Hindlimb muscle (tissue), 1 donor: ENCODE data around the gene PLA2G4A. TPM values are rescaled to one million over a fixed set of nuclear protein-coding genes. Genes with fewer than 3 reads are reported as not detected.

ENCODE experiments used
- DNase-seq: peaks from one replicate; pipeline ENCODE4 v3.0.0-alpha.2; 2013
- polyA plus RNA-seq: library from polyadenylated mRNA; unstranded; fragments of 120-200 nt; gene quantifications from one replicate; pipeline ENCODE4 v1.2.1, GENCODE V29; 2013; ENCODE audit not compliant: insufficient read length

PLA2G4A gene
- polyA plus RNA-seq, 1 donor, result 2.2 TPM

DNA sequence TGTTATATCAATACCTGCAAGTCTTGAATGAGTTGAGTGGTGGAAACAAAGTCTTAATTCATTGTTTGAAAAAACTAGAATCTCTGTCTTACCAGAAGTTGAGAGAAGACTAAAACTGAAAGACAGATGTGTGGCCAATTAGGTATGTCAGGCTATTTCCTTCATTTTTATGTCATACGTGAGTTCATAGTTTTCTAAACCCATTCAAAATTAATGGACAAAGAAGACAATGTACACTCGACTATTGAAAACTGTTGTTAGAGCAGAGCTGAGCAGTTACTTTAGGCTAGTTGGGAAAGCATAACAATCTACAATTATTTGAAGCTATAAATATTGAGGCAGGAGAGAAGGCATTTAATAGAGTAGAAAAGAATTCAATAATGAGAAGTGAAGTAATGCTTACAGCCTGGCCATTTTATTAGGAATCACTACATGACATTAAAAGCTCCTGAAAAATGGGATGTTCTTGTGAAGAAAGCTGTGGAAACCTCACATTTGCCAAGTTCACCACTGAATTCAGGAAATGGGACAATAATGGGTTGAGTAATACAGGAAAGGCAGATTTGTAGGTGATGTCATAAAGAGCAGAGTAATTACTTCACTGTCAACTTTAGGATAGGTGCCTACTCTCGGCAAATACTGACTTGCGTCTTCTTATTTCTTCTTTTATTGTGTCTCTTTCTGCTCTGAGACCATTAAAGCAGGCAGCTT lies 204.4 kb downstream of the PLA2G4A start:
- DNase-seq, result no peak

GRCh38 chr1:187033693-187034390 lies 205.1 kb downstream of the PLA2G4A start:
- DNase-seq, result no peak

DNA sequence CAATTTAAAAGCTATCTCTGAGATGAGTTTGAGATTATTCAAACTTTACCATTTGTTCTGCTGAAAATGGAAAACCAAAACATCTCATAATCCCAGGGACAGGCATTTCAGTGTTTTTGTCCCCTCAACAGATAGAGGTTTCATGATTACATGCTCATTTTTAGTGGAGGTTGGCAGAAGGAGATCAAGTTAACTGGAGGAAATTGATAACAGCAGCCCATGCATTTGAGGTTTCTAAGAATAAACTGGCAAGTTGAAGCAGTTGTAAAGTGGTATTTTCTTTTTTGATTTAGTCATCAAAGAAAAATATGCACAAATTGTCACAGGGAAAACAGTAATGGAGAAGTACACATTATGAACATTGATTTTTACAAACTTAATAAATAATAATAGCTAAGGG lies 205.8 kb downstream of the PLA2G4A start:
- no peak for DNase-seq

DNA sequence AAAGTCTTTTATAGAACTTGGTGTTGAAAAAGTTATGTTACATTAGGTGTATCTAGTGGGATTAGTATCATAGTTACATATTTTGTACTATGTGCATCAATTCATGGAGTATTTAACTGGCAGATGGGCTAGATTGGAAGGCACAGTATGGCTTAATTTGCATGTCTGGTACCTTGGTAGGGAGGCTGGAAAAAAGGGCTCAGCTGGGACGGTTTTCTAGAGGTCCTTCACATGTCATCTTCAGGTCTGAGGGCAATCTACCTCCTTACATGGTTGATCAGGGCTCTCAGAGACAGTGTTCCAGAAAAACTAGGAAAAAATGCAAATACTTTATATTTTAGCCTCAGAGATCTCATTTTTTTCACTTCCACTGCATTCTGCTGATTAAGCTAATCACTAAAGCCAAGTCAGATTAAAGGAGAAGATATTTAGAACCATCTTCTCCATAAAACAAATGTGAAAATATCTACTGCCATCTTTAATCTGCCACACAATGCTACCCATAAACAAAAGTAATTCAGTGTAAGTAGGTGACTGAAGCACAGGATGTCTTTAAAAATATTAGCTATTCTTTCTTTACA lies 209.3 kb downstream of the PLA2G4A start:
- DNase-seq, result no peak

Other genes with a start within 250 kb of the PLA2G4A start
- gene PTGS2, start 148.5 kb upstream of the PLA2G4A start, polyA plus RNA-seq, result 0.66 TPM